ENCODE results near the gene BDP1.
"Not testable (repeated sequence)": the region's sequence is repeated elsewhere in the genome, so short reads cannot be mapped to it uniquely, and the experiment has no call there.

DNA sequence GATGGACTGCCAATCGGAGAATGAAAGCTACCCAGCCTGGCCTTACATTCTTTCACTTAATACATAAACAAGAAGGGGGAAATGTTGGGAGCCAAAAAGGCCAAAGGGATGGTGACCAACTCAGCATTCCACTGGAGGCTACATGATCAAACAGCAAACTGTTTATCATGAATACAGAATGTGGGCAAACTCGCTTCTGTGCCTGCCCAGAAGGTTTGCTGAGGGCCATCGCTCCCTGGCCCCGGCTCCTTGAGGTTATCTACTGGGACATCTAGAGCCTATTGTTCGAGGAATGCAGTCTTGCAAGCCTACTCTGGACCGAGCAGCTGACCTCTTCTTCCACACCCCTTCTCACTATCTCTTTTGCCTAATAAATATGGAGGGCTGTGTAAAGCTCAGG lies 122.4 kb downstream of the BDP1 start:
- TF ChIP-seq, protein P1, sequence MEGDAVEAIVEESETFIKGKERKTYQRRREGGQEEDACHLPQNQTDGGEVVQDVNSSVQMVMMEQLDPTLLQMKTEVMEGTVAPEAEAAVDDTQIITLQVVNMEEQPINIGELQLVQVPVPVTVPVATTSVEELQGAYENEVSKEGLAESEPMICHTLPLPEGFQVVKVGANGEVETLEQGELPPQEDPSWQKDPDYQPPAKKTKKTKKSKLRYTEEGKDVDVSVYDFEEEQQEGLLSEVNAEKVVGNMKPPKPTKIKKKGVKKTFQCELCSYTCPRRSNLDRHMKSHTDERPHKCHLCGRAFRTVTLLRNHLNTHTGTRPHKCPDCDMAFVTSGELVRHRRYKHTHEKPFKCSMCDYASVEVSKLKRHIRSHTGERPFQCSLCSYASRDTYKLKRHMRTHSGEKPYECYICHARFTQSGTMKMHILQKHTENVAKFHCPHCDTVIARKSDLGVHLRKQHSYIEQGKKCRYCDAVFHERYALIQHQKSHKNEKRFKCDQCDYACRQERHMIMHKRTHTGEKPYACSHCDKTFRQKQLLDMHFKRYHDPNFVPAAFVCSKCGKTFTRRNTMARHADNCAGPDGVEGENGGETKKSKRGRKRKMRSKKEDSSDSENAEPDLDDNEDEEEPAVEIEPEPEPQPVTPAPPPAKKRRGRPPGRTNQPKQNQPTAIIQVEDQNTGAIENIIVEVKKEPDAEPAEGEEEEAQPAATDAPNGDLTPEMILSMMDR (IDR thresholded peaks at IDR 0.05), result not testable (repeated sequence)
- TF ChIP-seq POLR2AphosphoS5 (IDR thresholded peaks at IDR 0.05), result not testable (repeated sequence)

Measured in stomach (tissue), 4 donors.